ENCODE data around the gene ZNF524. TPM values are rescaled to one million over a fixed set of nuclear protein-coding genes. Genes with fewer than 3 reads are reported as not detected.

Gene ZNF524
- total and polyA plus RNA-seq, 12 donors = 7.9 to 39.4 (median 14.1) TPM

GRCh38 chr19:55649268-55650125 lies 49.4 kb downstream of the ZNF524 start:
- DNase-seq (no peak), ATAC-seq (no peak)
- intact Hi-C loops (cut with DNase I) = no loop called here
- 77 to 82% methylated on average over 17 of the region's 17 CpGs for WGBS, 2 donors
- Histone ChIP-seq H3K27ac (peak overlapping the region in 8 of 10 donors; percentile 83 to 92 (median 90)), H3K36me3 (peaks cover 0 to 32% (median 8%) of the 10 kb centered on the region in 9 donors), H3K27me3 (no peaks in the 10 kb centered on the region), H3K4me1 (peaks cover 14 to 48% (median 35%) of the 10 kb centered on the region in 9 donors), H3K4me3 (peak overlapping the region in 5 of 10 donors; percentile 77 to 92 (median 90)), H3K9me3 (no peaks in the 10 kb centered on the region)
- no peak for TF ChIP-seq CTCF (IDR thresholded peaks at IDR 0.05)

GRCh38 chr19:55650126-55650557 lies 50.1 kb downstream of the ZNF524 start:
- intact Hi-C loops (cut with DNase I) = no loop called here
- ATAC-seq (no peak), DNase-seq (no peak)
- no peak overlapping the region for H3K27ac ChIP-seq
- TF ChIP-seq CTCF (IDR thresholded peaks at IDR 0.05) = no peak
- peaks cover 14 to 42% (median 29%) of the 10 kb centered on the region in 9 donors for H3K4me1 ChIP-seq
- no peaks in the 10 kb centered on the region for H3K9me3 ChIP-seq
- WGBS, 2 donors = 90 to 93% methylated on average over 4 of the region's 4 CpGs
- peaks cover 0 to 26% (median 4%) of the 10 kb centered on the region in 9 donors for H3K36me3 ChIP-seq
- H3K4me3 ChIP-seq = no peak overlapping the region
- no peaks in the 10 kb centered on the region for H3K27me3 ChIP-seq

GRCh38 chr19:55650602-55651230 lies 50.6 kb downstream of the ZNF524 start:
- no peak overlapping the region for H3K4me3 ChIP-seq
- no peaks in the 10 kb centered on the region for H3K27me3 ChIP-seq
- no peaks in the 10 kb centered on the region for H3K9me3 ChIP-seq
- H3K36me3 ChIP-seq = peaks cover 0 to 20% (median 0%) of the 10 kb centered on the region in 9 donors
- no peak overlapping the region for H3K27ac ChIP-seq
- 90 to 91% methylated on average over 17 of the region's 17 CpGs for WGBS, 2 donors
- peaks cover 14 to 42% (median 33%) of the 10 kb centered on the region in 9 donors for H3K4me1 ChIP-seq
- no peak for DNase-seq
- intact Hi-C loops (cut with DNase I) = no loop called here
- ATAC-seq = no peak
- TF ChIP-seq CTCF (IDR thresholded peaks at IDR 0.05) = no peak

- ATAC-seq (no peak), DNase-seq (no peak)
- Histone ChIP-seq H3K4me1 (peaks cover 18 to 47% (median 38%) of the 10 kb centered on the region in 9 donors), H3K36me3 (peaks cover 0 to 18% (median 0%) of the 10 kb centered on the region in 9 donors), H3K4me3 (no peak overlapping the region), H3K9me3 (no peaks in the 10 kb centered on the region), H3K27ac (no peak overlapping the region), H3K27me3 (no peaks in the 10 kb centered on the region)
- intact Hi-C loops (cut with DNase I) = no loop called here
- WGBS, 2 donors = 82 to 88% methylated on average over 18 of the region's 18 CpGs
- TF ChIP-seq CTCF (IDR thresholded peaks at IDR 0.05) = no peak
These were observed 51.1 kb downstream of the ZNF524 start for GRCh38 chr19:55651236-55651635.

Data from heart right ventricle (tissue), 16 donors.